Mesenchymal stem cell (in vitro differentiated cells and primary cell): ENCODE measurements around the gene BSND. TPM values are rescaled to one million over a fixed set of nuclear protein-coding genes. Genes with fewer than 3 reads are reported as not detected.

ENCODE experiments used
- DNase-seq: peaks from one replicate; pipeline ENCODE4 v3.0.0-alpha.2; 2013
- H2AFZ ChIP-seq: one replicate; pipeline ENCODE4 v1.6.1; 2013; ENCODE audit warnings: low read depth, mild to moderate bottlenecking, control low read depth, inconsistent platforms, low read length, moderate library complexity
- H2AK5ac ChIP-seq: 2 replicates; pipeline ENCODE4 v1.6.1; 2013; ENCODE audit warnings: low read length, moderate library complexity, mild to moderate bottlenecking, inconsistent platforms; ENCODE audit not compliant: severe bottlenecking
- H2BK120ac ChIP-seq: one replicate; pipeline ENCODE4 v1.6.1; 2013; ENCODE audit warnings: low read depth, mild to moderate bottlenecking, inconsistent platforms, low read length, moderate library complexity
- H2BK12ac ChIP-seq, 2 experiments: one replicate each; pipeline ENCODE4 v1.6.1; 2013; ENCODE audit warnings: inconsistent platforms in 2 of 2, low read length in 2 of 2, mild to moderate bottlenecking in 2 of 2, moderate library complexity in 2 of 2, control low read depth in 1 of 2
- H2BK15ac ChIP-seq: one replicate; pipeline ENCODE4 v1.6.1; 2013; ENCODE audit warnings: mild to moderate bottlenecking, low read depth, inconsistent platforms; ENCODE audit not compliant: poor library complexity, severe bottlenecking
- H2BK5ac ChIP-seq: 2 replicates; pipeline ENCODE4 v1.6.1; 2013; ENCODE audit warnings: low read depth, mild to moderate bottlenecking, low read length, control low read depth, inconsistent platforms; ENCODE audit not compliant: poor library complexity, severe bottlenecking
- H3K14ac ChIP-seq, 2 experiments: one replicate each; pipeline ENCODE4 v1.6.1; 2013; ENCODE audit warnings: inconsistent platforms in 2 of 2, low read length in 2 of 2, control low read depth in 1 of 2, mild to moderate bottlenecking in 1 of 2, moderate library complexity in 1 of 2
- H3K18ac ChIP-seq, 2 experiments: one replicate each; pipeline ENCODE4 v1.6.1; 2013; ENCODE audit warnings: inconsistent platforms in 2 of 2, low read length in 2 of 2, control low read depth in 1 of 2, low read depth in 1 of 2, mild to moderate bottlenecking in 1 of 2
- H3K23ac ChIP-seq, 2 experiments: one replicate each; pipeline ENCODE4 v1.6.1; 2013; ENCODE audit warnings: inconsistent platforms in 2 of 2, low read length in 2 of 2, mild to moderate bottlenecking in 2 of 2, moderate library complexity in 2 of 2, control low read depth in 1 of 2
- H3K27ac ChIP-seq: 2 replicates; pipeline ENCODE4 v1.5.1; 2013; ENCODE audit warnings: mild to moderate bottlenecking, moderate library complexity, low read length, control low read depth, inconsistent platforms; ENCODE audit not compliant: poor library complexity, severe bottlenecking
- H3K27me3 ChIP-seq, 2 experiments: 2 replicates each; pipeline versions ENCODE4 v1.6.1 to v1.7.0; 2013; ENCODE audit warnings: low read length in 2 of 2, mild to moderate bottlenecking in 2 of 2, moderate library complexity in 2 of 2, control low read depth in 1 of 2, inconsistent platforms in 1 of 2; ENCODE audit not compliant: control insufficient read depth in 1 of 2, insufficient read depth in 1 of 2
- H3K36me3 ChIP-seq, 2 experiments: 2 replicates each; pipeline versions ENCODE4 v1.6.1 to v1.7.0; 2013; ENCODE audit warnings: low read length in 2 of 2, control low read depth in 1 of 2, inconsistent platforms in 1 of 2, low read depth in 1 of 2, mild to moderate bottlenecking in 1 of 2; ENCODE audit not compliant: insufficient read depth in 2 of 2, control insufficient read depth in 1 of 2
- H3K4ac ChIP-seq, 2 experiments: one replicate each; pipeline ENCODE4 v1.6.1; 2013; ENCODE audit warnings: inconsistent platforms in 2 of 2, low read length in 2 of 2, mild to moderate bottlenecking in 2 of 2, moderate library complexity in 2 of 2, control low read depth in 1 of 2, low read depth in 1 of 2
- H3K4me1 ChIP-seq: 2 replicates; pipeline ENCODE4 v1.6.1; 2013; ENCODE audit warnings: low read depth, low read length, control low read depth; ENCODE audit not compliant: control insufficient read depth, insufficient read depth
- H3K4me2 ChIP-seq: 2 replicates; pipeline ENCODE4 v1.6.1; 2013; ENCODE audit warnings: low read length, mild to moderate bottlenecking, inconsistent platforms; ENCODE audit not compliant: poor library complexity, severe bottlenecking
- H3K4me3 ChIP-seq, 2 experiments: 2 replicates each; pipeline versions ENCODE4 v1.5.1 to v1.7.0; 2013; ENCODE audit warnings: low read length in 2 of 2, mild to moderate bottlenecking in 2 of 2, control low read depth in 1 of 2, low read depth in 1 of 2; ENCODE audit not compliant: insufficient read depth in 1 of 2
- H3K79me1 ChIP-seq: replicated peaks from 2 replicates; pipeline ENCODE4 v1.6.1; 2013; ENCODE audit warnings: mild to moderate bottlenecking, control low read depth, low read length, inconsistent platforms; ENCODE audit not compliant: poor library complexity, severe bottlenecking
- H3K9ac ChIP-seq: 2 replicates; pipeline ENCODE4 v1.7.0; 2013; ENCODE audit warnings: mild to moderate bottlenecking, low read length, moderate library complexity
- H3K9me3 ChIP-seq: 2 replicates; pipeline ENCODE4 v1.7.0; 2013; ENCODE audit warnings: mild to moderate bottlenecking, low read length; ENCODE audit not compliant: control insufficient read depth
- H4K8ac ChIP-seq: one replicate; pipeline ENCODE4 v1.6.1; 2013; ENCODE audit warnings: inconsistent platforms, mild to moderate bottlenecking, low read length, moderate library complexity
- H4K91ac ChIP-seq: one replicate; pipeline ENCODE4 v1.6.1; 2013; ENCODE audit warnings: mild to moderate bottlenecking, low read length, inconsistent platforms
- WGBS: methylation state at CpG from one replicate; pipeline ENCODE4 v1.1.7; 2013; ENCODE audit warnings: mixed read lengths; 5-methylcytosine and 5-hydroxymethylcytosine counted together
- polyA plus RNA-seq, 2 experiments: library from polyadenylated mRNA; stranded (reverse); fragments of 200-250 nt; gene quantifications; one replicate each; pipeline ENCODE4 v1.2.3, GENCODE V29; 2013

The BSND gene
- polyA plus RNA-seq (2013, experiment 1 of 2), result not detected
- polyA plus RNA-seq (2013, experiment 2 of 2), result not detected

- no peak for DNase-seq
- no peak within 1 kb of the TSS for H2BK120ac ChIP-seq
- no peak within 1 kb of the TSS for H3K23ac ChIP-seq
- no peak within 1 kb of the TSS for H3K4me2 ChIP-seq
- no peak within 1 kb of the TSS for H4K8ac ChIP-seq
- no peak within 1 kb of the TSS for H2BK5ac ChIP-seq
- no peak within 1 kb of the TSS for H3K4ac ChIP-seq
- 87% methylated on average over 4 of the region's 7 CpGs for WGBS
- H2BK12ac ChIP-seq, result no peak within 1 kb of the TSS
- H3K14ac ChIP-seq, result no peak within 1 kb of the TSS
- peaks cover 38 to 81% of the 10 kb centered on the region in 2 experiments for H3K27me3 ChIP-seq
- no peak within 1 kb of the TSS for H2AK5ac ChIP-seq
- H2BK15ac ChIP-seq, result no peak within 1 kb of the TSS
- H3K27ac ChIP-seq, result no peak within 1 kb of the TSS
- H2AFZ ChIP-seq, result no peak within 1 kb of the TSS
- H3K4me3 ChIP-seq, result no peak within 1 kb of the TSS
- no peak within 1 kb of the TSS for H3K18ac ChIP-seq
- peaks cover 15% of the 10 kb centered on the region for H3K4me1 ChIP-seq
- no peaks in the 10 kb centered on the region for H3K9me3 ChIP-seq
- H3K36me3 ChIP-seq, result no peaks in the 10 kb centered on the region
- H3K79me1 ChIP-seq, result no peaks in the 10 kb centered on the region
- H3K9ac ChIP-seq, result no peak within 1 kb of the TSS
- no peak within 1 kb of the TSS for H4K91ac ChIP-seq
Measured at GRCh38 chr1:54998677-54999076, at the start of gene BSND. Gene BSND, plus strand, starts transcription at chr1:54998933. Its CDS starts 254 bp downstream, at chr1:54999187.

GRCh38 chr1:54949053-54949452 is 49.7 kb upstream of the BSND start:
- H3K27me3 ChIP-seq, result no peaks in the 10 kb centered on the region
- H2AK5ac ChIP-seq, result no peak overlapping the region
- DNase-seq, result no peak
- no peak overlapping the region for H3K27ac ChIP-seq
- H2BK12ac ChIP-seq, result no peak overlapping the region
- H3K4me2 ChIP-seq, result no peak overlapping the region
- H2BK5ac ChIP-seq, result no peak overlapping the region
- no peak overlapping the region for H4K91ac ChIP-seq
- H3K18ac ChIP-seq, result no peak overlapping the region
- no peak overlapping the region for H3K14ac ChIP-seq
- no peak overlapping the region for H3K4ac ChIP-seq
- peaks cover 18% of the 10 kb centered on the region for H3K4me1 ChIP-seq
- 100% methylated on average over 4 of the region's 4 CpGs for WGBS
- H3K9me3 ChIP-seq, result no peaks in the 10 kb centered on the region
- no peak overlapping the region for H3K9ac ChIP-seq
- H2BK120ac ChIP-seq, result no peak overlapping the region
- H3K36me3 ChIP-seq, result no peaks in the 10 kb centered on the region
- H3K23ac ChIP-seq, result no peak overlapping the region
- H4K8ac ChIP-seq, result no peak overlapping the region
- no peaks in the 10 kb centered on the region for H3K79me1 ChIP-seq
- H3K4me3 ChIP-seq, result no peak overlapping the region
- no peak overlapping the region for H2AFZ ChIP-seq
- no peak overlapping the region for H2BK15ac ChIP-seq

DNA sequence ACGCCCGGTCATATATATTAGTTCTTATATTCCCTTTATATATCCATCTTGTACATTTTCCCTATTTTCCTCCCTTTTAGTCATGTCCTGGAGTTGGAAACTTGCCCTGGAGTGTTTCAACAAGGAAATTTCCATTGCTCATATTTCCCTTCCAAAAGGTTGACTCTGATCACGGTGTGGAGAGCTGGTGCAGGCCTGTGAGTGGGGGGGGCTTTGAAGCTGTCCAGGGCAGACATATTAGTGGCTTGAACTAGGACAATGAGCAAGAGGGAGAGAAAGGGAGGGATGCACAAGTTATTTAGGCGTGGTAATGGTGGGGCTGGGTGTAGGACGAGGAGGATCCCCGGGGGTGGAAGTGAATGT is 48.7 kb upstream of the BSND start:
- no peaks in the 10 kb centered on the region for H3K36me3 ChIP-seq
- peak; percentile 24 for DNase-seq
- peaks cover 21% of the 10 kb centered on the region for H3K4me1 ChIP-seq
- H2BK120ac ChIP-seq, result no peak overlapping the region
- no peak overlapping the region for H2AK5ac ChIP-seq
- H3K79me1 ChIP-seq, result no peaks in the 10 kb centered on the region
- peak overlapping the region; percentile 100 for H4K8ac ChIP-seq
- peak overlapping the region in 1 of 2 experiments; percentile 26 for H3K18ac ChIP-seq
- H3K4ac ChIP-seq, result peak overlapping the region; percentile 76 to 91
- no peak overlapping the region for H3K14ac ChIP-seq
- H2BK12ac ChIP-seq, result peak overlapping the region in 1 of 2 experiments; percentile 59
- peak overlapping the region; percentile 99 for H4K91ac ChIP-seq
- no peak overlapping the region for H3K4me2 ChIP-seq
- peak overlapping the region; percentile 86 for H3K9ac ChIP-seq
- peak overlapping the region; percentile 95 for H2AFZ ChIP-seq
- no peak overlapping the region for H3K23ac ChIP-seq
- H2BK15ac ChIP-seq, result no peak overlapping the region
- H3K27me3 ChIP-seq, result no peaks in the 10 kb centered on the region
- no peak overlapping the region for H2BK5ac ChIP-seq
- H3K9me3 ChIP-seq, result no peaks in the 10 kb centered on the region
- H3K27ac ChIP-seq, result no peak overlapping the region
- 73% methylated on average over 6 of the region's 6 CpGs for WGBS
- H3K4me3 ChIP-seq, result peak overlapping the region in 1 of 2 experiments; percentile 69

DNA sequence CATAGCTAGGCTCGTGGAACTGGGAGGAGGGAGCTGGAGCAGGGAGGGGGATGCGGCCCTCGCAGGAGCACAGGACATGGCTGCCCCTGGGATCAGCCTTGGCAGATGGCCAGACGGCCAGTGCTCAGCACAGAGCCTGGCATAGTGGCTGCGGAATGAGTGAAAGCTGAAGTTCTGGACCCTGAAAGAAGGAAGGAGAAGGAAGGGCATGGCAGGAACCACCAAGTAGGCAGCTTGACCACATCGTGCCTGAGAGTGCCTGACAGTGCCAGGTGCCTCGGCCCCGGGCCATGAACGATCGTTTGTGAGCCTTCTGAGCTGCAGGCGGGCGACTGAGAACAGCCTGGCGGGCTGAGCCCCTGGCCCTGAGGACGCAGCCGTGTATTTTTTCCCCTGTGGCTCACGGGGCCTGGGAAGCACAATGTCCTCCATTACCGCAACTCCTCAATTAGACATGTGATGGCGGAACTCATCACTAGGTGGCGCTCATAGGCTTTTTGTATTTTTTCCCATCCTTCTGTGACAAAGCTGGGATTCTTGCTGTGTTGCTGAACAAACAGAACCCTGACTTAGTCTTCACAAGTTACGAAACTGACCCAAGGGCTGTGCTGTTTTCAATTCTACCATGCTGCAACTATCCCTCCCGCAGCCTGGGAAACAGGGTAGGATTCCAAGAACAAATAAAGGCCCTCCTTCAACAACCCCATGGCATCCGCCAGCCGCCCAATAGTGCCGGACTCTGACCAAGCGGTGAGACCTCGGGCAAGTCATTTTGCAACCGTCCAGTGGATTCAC is 48.2 kb upstream of the BSND start:
- 43% methylated on average over 27 of the region's 27 CpGs for WGBS
- Histone ChIP-seq H3K9me3 (no peaks in the 10 kb centered on the region), H4K8ac (peak overlapping the region; percentile 100), H3K9ac (peak overlapping the region; percentile 86), H3K23ac (no peak overlapping the region), H2BK12ac (peak overlapping the region; percentile 59 to 95), H3K4ac (peak overlapping the region; percentile 76 to 91), H3K79me1 (no peaks in the 10 kb centered on the region), H2BK120ac (peak overlapping the region; percentile 57), H2BK15ac (peak overlapping the region; percentile 90), H4K91ac (peak overlapping the region; percentile 99), H3K4me3 (peak overlapping the region in 1 of 2 experiments; percentile 69), H2BK5ac (no peak overlapping the region), H2AFZ (peak overlapping the region; percentile 95), H3K4me2 (no peak overlapping the region), H2AK5ac (peak overlapping the region; percentile 70), H3K27ac (no peak overlapping the region), H3K18ac (peak overlapping the region; percentile 26 to 86), H3K36me3 (no peaks in the 10 kb centered on the region), H3K4me1 (peaks cover 19% of the 10 kb centered on the region), H3K27me3 (no peaks in the 10 kb centered on the region), H3K14ac (no peak overlapping the region)
- peak; percentile 87 for DNase-seq
